GM19035 (cell line): ENCODE data around the gene PSEN2.

Experiments
- ATAC-seq: cut with Tn5 transposase; IDR thresholded peaks from one replicate; pipeline ENCODE4 v1.9.1; 2021; ENCODE audit not compliant: unreplicated experiment

PSEN2 gene

DNA sequence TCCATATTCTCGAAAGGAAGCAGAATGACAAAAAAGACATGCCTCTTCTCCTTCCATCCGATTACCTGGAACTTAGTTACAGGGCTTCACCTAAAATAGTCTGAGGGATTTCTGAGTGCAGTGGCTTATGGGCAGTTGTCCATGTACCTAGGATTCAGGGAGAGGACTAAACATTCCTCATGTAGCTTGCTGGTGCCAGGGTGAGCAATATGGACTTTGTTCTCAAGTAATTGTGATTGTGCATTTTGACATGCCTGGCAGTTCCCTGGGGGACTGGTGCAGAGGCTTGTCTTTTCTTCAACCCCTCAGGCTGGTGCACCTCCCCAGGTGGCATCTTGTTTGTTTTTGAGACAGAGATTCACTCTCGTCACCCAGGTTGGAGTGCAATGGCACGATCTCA lies 6.1 kb upstream of the PSEN2 start:
- ATAC-seq = no peak

GRCh38 chr1:226865590-226865989 lies 4.8 kb upstream of the PSEN2 start:
- no peak for ATAC-seq

- ATAC-seq = no peak
Observed at GRCh38 chr1:226867461-226868054, 2.9 kb upstream of the PSEN2 start.

GRCh38 chr1:226868726-226869125 lies 1.7 kb upstream of the PSEN2 start:
- no peak for ATAC-seq

- no peak for ATAC-seq
Observed at GRCh38 chr1:226870026-226870400, 403 bp upstream of the PSEN2 start.

DNA sequence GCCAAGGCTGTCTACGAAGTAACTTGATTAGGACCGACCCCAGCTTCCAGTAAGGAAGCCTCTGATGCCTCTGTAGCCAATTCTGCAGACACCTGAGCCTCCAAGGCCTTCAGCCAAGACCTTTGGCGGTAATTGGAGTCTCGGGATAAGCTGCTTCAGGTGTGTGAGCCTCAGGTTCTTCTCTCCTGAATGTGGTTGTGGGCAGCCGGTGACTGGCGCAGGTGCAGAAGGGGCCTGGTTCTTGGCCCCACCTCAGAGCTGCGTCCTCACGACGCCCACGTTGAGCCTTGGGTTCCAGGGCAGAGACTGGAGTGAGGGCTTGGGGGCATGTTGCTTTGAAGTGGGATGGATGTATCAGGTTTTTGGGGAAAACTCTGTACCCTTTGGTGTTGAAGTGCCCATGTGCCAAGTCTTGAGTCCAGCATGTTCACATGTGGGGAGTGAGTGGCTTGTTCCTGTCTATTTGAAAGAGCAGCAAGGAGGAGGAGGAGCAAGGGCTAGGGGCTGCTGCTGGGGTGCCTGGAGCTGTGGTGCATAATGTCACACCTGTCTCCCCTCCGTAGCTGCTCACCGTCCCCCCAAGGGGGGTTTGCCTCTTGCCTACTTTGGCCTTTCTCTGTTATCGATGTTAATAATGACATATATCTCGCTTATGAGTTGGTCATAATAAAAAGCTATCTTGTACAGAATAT lies 1.4 kb downstream of the PSEN2 start:
- no peak for ATAC-seq

DNA sequence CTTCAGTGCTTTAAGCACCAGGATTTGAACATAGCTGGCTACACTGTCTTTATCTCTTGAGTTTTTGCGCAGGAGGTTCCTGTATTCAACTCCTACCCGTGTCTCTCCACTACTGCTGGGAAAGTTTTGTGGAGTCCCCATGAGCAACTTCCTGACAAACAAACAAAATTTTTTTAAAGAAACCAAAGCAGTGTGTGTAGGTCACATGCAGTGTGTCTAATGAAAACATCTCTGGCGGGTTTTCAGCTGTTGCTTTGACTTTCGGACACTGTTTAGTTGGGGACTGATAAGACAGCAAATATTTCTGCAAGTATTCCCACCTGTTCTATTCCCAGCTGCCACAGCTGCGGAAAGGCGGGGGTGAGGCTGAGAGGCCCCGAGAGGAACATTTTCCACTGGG lies 2.0 kb downstream of the PSEN2 start:
- ATAC-seq = no peak

GRCh38 chr1:226873771-226874578 lies 3.6 kb downstream of the PSEN2 start:
- ATAC-seq = no peak

DNA sequence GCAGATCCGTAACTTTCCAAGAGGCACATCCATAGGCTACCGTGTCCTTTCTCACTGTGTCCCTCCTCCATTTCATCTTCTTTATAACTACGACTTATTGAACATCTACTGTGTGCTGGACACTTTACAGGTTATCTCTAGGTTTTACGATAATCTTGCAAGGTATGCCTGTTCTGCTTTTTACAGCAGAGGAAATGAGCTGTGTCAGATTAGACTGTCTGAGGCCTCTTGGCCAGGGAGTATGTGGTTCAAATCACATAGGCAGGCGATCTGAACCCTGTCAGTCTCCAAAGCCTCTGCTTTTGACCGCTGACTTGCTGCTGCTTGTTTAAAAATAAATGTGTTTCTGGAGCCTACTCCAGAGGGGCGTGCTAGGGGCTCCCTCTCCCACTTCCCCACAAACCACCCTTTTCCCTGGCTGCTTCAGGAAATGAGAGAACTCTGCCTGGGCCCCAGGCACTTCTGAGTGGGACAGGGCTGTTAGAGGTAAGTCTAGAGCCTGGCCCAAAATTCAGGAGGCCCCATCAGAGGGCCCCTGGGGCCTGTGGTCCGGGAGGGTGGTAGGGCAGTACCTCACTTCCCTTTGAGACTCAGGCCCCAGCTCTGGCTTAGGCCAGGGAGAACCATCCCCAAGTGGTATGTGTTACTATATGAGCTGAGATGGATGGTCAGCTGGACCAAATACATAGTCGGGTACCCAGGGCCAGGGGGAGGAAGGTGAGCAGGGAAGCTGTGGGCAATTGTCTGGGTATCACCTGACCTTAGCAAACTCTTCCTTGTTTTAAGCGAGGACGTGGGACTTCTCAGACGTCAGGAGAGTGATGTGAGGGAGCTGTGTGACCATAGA lies 4.4 kb downstream of the PSEN2 start:
- ATAC-seq = no peak

DNA sequence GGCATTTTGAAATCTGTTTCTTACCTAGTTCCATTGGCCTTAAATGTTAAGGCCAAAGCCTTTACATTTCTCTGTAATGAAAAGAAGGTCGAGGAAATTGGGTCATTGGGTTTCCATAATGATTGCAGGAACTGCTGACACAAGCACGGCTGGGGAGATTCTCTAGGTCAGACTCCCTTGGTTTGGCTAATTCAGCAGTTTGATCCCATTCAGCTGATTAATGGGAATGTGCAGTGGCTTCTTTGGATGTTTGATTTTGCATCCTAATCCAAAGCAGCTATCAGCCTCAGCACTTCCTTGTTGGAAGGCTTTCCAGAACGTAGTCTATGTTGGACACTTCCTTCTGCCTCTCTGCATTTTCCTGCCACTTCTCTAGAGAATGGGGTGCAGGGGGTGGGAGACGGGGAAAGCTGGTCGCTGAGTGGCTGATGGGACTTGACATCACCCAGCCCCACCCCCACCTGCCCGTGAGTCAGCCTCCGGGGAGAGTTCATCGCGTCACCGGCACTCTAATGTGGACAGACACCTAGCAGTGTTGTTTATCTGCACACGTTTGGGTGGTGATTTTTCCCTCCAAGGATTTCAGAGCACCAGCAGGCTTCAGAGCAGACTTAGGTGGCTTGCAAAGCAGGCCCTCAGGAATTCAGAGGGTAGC lies 5.4 kb downstream of the PSEN2 start:
- ATAC-seq = no peak

- ATAC-seq = no peak
Observed at GRCh38 chr1:226877669-226878068, 7.3 kb downstream of the PSEN2 start.

DNA sequence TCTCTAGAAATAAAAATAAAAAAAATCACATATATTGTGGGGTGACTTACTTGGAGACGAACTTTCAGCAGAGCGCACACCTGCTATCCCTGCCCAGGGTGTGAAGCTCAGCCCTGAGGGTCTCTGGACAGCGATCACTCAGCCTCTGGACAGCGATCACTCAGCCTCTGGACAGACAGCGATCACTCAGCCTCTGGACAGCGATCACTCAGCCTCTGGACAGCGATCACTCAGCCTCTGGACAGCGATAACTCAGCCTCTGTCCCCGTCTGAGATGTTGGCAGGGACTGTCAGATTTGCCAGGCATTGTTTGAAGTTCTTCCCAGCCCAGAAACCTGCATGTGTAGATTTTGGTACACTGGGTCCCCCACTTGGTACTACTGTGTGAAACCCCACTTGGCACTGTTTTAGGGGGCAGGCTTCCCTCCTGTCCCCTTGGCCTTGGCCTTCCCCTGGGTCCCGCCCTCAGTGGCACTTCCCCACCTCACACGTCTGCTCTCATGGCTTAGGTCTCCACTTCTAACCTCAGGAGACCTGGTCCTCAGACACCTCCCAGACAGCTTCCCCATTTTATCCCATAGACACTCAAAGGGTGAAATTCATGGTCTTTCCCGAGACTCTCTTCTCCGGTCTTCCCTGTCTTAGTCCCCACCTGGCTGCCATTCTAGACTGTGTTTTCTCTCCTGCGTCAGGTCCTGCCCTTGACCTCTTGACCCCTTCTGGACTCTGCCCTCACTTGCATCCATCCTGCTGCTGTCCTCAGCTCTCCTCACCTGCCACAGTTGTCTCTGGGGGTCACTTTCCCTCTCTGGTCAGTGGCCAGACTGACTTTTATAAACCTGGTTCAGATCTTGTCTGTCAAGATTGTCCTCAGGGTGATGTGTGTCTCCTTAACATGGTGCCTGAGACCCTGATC lies 10.2 kb downstream of the PSEN2 start:
- no peak for ATAC-seq

- no peak for ATAC-seq
Observed at GRCh38 chr1:226881515-226882185, 11.2 kb downstream of the PSEN2 start.

- peak; percentile 3 for ATAC-seq
Observed at GRCh38 chr1:226882187-226882586, 11.8 kb downstream of the PSEN2 start.

- peak; percentile 94 for ATAC-seq
Observed at GRCh38 chr1:226882631-226883409, 12.4 kb downstream of the PSEN2 start.

DNA sequence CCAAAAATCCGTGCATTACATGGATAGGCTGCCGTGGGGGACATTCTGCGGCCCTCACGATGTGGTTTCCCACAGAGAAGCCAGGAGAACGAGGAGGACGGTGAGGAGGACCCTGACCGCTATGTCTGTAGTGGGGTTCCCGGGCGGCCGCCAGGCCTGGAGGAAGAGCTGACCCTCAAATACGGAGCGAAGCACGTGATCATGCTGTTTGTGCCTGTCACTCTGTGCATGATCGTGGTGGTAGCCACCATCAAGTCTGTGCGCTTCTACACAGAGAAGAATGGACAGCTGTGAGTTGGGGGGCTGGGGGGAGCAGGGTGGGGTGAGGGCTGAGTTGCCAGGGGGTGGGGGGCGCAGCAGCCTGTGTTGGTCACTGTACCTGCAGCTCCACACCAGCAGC lies 13.2 kb downstream of the PSEN2 start:
- no peak for ATAC-seq

- ATAC-seq = no peak
Observed at GRCh38 chr1:226884116-226884625, 13.8 kb downstream of the PSEN2 start.
